HepG2 (cell line): ENCODE results near the gene IRF2BPL. TPM values are rescaled to one million over a fixed set of nuclear protein-coding genes. Genes with fewer than 3 reads are reported as not detected.

Experiments used
- MAFF ChIP-seq: IDR thresholded peaks from 2 replicates; pipeline ENCODE4 v1.6.1; 2011; ENCODE audit warnings: low read depth, low read length, improper control_type of control experiment
- U2AF1 ChIP-seq: fragments of 200-400 bp; formaldehyde crosslinking; optimal IDR thresholded peaks from 2 replicates; pipeline ENCODE3; 2017; ENCODE audit warnings: mild to moderate bottlenecking, low read depth, low read length
- polyA plus RNA-seq, 8 experiments: library from polyadenylated mRNA; depleted of rRNA in 3 of 8; stranded (reverse) in 7 of 8; unstranded in 1 of 8; fragments of >200 nt; fragmentation: Illumina TruSeq in 4 of 8; extraction: Trizol in 4 of 8; gene quantifications; 2 replicates each; pipeline versions ENCODE4 v1.2.1 to v1.2.3, GENCODE V29; 2011 to 2016; ENCODE audit warnings: low read depth in 4 of 8, missing spikeins in 1 of 8, mixed read lengths in 1 of 8; ENCODE audit not compliant: insufficient read depth in 1 of 8
- total RNA-seq, 5 experiments: library from RNA; depleted of rRNA; stranded (reverse); fragments of >200 nt; fragmentation: Illumina TruSeq; extraction: Trizol; gene quantifications; 2 replicates each; pipeline ENCODE4 v1.2.3, GENCODE V29; 2016; ENCODE audit warnings: low read depth in 1 of 5
- TF ChIP-seq, protein P1 (sequence below): sonication (generic); formaldehyde crosslinking; IDR thresholded peaks from 2 replicates; pipeline ENCODE4 v1.4.0; 2020; ENCODE audit warnings: mild to moderate bottlenecking, missing genetic modification reagents
- TF ChIP-seq, protein P2 (sequence below): sonication (generic); formaldehyde crosslinking; IDR thresholded peaks from 2 replicates; pipeline ENCODE4 v1.8.0; 2022; ENCODE audit warnings: mild to moderate bottlenecking, missing genetic modification reagents
- TF ChIP-seq, protein P3 (sequence below): sonication (generic); formaldehyde crosslinking; IDR thresholded peaks from 2 replicates; pipeline ENCODE4 v1.5.1; 2020; ENCODE audit warnings: mild to moderate bottlenecking, missing genetic modification reagents, moderate library complexity

The IRF2BPL gene
- total and polyA plus RNA-seq, 2 of the 13 experiments (the other 11 are each of a cell fraction or from before 2014, with no cell fraction given): 6.6 to 8.4 TPM

DNA sequence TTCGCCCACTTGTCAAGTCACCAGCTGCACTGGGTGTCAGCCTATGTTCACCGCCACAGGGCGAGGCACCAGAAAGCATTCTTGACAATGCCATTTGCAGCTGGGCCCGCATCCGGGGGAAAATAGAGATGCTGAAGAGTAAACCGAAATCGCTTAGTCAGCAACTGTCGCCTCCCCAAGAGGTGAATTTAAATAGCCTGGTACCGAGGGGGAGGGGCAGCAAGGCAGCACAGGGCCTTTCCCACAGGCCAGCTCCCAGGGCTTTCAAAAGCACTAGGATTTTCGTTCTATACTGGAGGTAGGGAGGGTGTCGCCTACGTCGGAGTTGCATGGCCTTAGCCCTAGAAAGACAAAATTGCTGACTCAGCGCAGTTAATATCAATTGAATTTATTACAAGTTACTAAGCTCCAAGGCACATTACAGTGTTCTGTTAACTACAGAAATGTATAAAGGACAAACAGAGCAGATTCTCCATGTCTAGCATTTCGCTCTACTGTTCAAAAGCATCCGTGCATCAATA lies 4.3 kb downstream of the IRF2BPL start (continued):
- TF ChIP-seq, protein P1, sequence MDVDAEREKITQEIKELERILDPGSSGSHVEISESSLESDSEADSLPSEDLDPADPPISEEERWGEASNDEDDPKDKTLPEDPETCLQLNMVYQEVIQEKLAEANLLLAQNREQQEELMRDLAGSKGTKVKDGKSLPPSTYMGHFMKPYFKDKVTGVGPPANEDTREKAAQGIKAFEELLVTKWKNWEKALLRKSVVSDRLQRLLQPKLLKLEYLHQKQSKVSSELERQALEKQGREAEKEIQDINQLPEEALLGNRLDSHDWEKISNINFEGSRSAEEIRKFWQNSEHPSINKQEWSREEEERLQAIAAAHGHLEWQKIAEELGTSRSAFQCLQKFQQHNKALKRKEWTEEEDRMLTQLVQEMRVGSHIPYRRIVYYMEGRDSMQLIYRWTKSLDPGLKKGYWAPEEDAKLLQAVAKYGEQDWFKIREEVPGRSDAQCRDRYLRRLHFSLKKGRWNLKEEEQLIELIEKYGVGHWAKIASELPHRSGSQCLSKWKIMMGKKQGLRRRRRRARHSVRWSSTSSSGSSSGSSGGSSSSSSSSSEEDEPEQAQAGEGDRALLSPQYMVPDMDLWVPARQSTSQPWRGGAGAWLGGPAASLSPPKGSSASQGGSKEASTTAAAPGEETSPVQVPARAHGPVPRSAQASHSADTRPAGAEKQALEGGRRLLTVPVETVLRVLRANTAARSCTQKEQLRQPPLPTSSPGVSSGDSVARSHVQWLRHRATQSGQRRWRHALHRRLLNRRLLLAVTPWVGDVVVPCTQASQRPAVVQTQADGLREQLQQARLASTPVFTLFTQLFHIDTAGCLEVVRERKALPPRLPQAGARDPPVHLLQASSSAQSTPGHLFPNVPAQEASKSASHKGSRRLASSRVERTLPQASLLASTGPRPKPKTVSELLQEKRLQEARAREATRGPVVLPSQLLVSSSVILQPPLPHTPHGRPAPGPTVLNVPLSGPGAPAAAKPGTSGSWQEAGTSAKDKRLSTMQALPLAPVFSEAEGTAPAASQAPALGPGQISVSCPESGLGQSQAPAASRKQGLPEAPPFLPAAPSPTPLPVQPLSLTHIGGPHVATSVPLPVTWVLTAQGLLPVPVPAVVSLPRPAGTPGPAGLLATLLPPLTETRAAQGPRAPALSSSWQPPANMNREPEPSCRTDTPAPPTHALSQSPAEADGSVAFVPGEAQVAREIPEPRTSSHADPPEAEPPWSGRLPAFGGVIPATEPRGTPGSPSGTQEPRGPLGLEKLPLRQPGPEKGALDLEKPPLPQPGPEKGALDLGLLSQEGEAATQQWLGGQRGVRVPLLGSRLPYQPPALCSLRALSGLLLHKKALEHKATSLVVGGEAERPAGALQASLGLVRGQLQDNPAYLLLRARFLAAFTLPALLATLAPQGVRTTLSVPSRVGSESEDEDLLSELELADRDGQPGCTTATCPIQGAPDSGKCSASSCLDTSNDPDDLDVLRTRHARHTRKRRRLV (CRISPR knock-in tag): peak; percentile 33; the same call in 1 of the 2 replicates
- TF ChIP-seq, protein P2, sequence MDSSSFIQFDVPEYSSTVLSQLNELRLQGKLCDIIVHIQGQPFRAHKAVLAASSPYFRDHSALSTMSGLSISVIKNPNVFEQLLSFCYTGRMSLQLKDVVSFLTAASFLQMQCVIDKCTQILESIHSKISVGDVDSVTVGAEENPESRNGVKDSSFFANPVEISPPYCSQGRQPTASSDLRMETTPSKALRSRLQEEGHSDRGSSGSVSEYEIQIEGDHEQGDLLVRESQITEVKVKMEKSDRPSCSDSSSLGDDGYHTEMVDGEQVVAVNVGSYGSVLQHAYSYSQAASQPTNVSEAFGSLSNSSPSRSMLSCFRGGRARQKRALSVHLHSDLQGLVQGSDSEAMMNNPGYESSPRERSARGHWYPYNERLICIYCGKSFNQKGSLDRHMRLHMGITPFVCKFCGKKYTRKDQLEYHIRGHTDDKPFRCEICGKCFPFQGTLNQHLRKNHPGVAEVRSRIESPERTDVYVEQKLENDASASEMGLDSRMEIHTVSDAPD: 0 out of 2 replicates have a peak, but pooled peaks have one; percentile 48
- TF ChIP-seq, protein P3, sequence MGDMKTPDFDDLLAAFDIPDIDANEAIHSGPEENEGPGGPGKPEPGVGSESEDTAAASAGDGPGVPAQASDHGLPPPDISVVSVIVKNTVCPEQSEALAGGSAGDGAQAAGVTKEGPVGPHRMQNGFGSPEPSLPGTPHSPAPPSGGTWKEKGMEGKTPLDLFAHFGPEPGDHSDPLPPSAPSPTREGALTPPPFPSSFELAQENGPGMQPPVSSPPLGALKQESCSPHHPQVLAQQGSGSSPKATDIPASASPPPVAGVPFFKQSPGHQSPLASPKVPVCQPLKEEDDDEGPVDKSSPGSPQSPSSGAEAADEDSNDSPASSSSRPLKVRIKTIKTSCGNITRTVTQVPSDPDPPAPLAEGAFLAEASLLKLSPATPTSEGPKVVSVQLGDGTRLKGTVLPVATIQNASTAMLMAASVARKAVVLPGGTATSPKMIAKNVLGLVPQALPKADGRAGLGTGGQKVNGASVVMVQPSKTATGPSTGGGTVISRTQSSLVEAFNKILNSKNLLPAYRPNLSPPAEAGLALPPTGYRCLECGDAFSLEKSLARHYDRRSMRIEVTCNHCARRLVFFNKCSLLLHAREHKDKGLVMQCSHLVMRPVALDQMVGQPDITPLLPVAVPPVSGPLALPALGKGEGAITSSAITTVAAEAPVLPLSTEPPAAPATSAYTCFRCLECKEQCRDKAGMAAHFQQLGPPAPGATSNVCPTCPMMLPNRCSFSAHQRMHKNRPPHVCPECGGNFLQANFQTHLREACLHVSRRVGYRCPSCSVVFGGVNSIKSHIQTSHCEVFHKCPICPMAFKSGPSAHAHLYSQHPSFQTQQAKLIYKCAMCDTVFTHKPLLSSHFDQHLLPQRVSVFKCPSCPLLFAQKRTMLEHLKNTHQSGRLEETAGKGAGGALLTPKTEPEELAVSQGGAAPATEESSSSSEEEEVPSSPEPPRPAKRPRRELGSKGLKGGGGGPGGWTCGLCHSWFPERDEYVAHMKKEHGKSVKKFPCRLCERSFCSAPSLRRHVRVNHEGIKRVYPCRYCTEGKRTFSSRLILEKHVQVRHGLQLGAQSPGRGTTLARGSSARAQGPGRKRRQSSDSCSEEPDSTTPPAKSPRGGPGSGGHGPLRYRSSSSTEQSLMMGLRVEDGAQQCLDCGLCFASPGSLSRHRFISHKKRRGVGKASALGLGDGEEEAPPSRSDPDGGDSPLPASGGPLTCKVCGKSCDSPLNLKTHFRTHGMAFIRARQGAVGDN: peak; percentile 17; the same call in 1 of the 2 replicates
- TF ChIP-seq MAFF: peak; percentile 99
- peak; percentile 64 for TF ChIP-seq U2AF1
